HCT116 (cell line): ENCODE measurements around the gene SOX2. TPM values are rescaled to one million over a fixed set of nuclear protein-coding genes. Genes with fewer than 3 reads are reported as not detected.

ENCODE experiments used
- ATAC-seq: fragments of 200-7000 bp; cut with Tn5 transposase; 2 replicates; pipeline ENCODE4 v1.9.1; 2020; ENCODE audit warnings: mild to moderate bottlenecking, moderate library complexity
- BruUV-seq: library from RNA; stranded (reverse); fragments of 400-500 nt; replicated peaks from 2 replicates; lab custom pipeline; 2021; lab: Mats Ljungman, UMichigan
- CTCF ChIA-PET: fragments of 300-600 bp; sonication (Branson Sonifier 250); formaldehyde crosslinking; loops from one replicate; lab custom pipeline; 2021; ENCODE audit warnings: antibody characterized with exemption; lab: Charles Lee
- POLR2A ChIA-PET: fragments of 300-600, 350-600 bp; sonication (Branson Sonifier 250); formaldehyde crosslinking; loops from one replicate; lab custom pipeline; 2021; ENCODE audit warnings: antibody characterized with exemption; lab: Charles Lee
- RAD21 ChIA-PET, 2 experiments: fragments of 300-600 bp; sonication (Branson Sonifier 250); formaldehyde crosslinking; loops; one replicate each; lab custom pipeline; 2023; ENCODE audit warnings: low total read pairs in 2 of 2; ENCODE audit not compliant: uncharacterized antibody in 2 of 2, unreplicated experiment in 2 of 2, low non-redundant PET in 1 of 2; lab: Charles Lee
- DNase-seq: peaks from one replicate; pipeline ENCODE4 v3.0.0-alpha.2; 2010; ENCODE audit warnings: low read depth, low spot score
- H2AFZ ChIP-seq: fragments of 200-600 bp; shearing (Covaris generic), sonication (generic); 2 replicates; pipeline ENCODE4 v1.6.1; 2017; ENCODE audit warnings: low read depth, mixed run types, mixed read lengths, antibody characterized with exemption, low read length; ENCODE audit not compliant: poor library complexity, severe bottlenecking
- H3K27ac ChIP-seq: 2 replicates; pipeline ENCODE4 v1.5.1; 2012; ENCODE audit warnings: low read depth, low read length
- H3K27me3 ChIP-seq: fragments of 200-600 bp; sonication (generic); 2 replicates; pipeline ENCODE4 v1.6.1; 2016; ENCODE audit warnings: mixed run types, low read length, mixed read lengths; ENCODE audit not compliant: insufficient read depth
- H3K36me3 ChIP-seq, 2 experiments: fragments of 200-500 bp in 1 of 2; fragments of 200-600 bp in 1 of 2; sonication (Bioruptor generic) in 1 of 2; sonication (generic) in 1 of 2; 2 replicates each; pipeline versions ENCODE4 v1.5.1 to v1.6.1; 2014 to 2016; ENCODE audit warnings: low read length in 2 of 2, inconsistent platforms in 1 of 2, mixed read lengths in 1 of 2, mixed run types in 1 of 2; ENCODE audit not compliant: insufficient read depth in 2 of 2, control insufficient read depth in 1 of 2
- H3K4me1 ChIP-seq, 2 experiments: fragments of 200-600 bp in 1 of 2; sonication (generic) in 1 of 2; 2 replicates each; pipeline versions ENCODE4 v1.5.1 to v1.6.1; 2012 to 2017; ENCODE audit warnings: low read length in 2 of 2, inconsistent platforms in 1 of 2, mild to moderate bottlenecking in 1 of 2, mixed read lengths in 1 of 2, mixed run types in 1 of 2, moderate library complexity in 1 of 2; ENCODE audit not compliant: insufficient read depth in 2 of 2, control insufficient read depth in 1 of 2
- H3K4me2 ChIP-seq: fragments of 200-600 bp; sonication (generic); 2 replicates; pipeline ENCODE4 v1.6.1; 2017; ENCODE audit warnings: mixed run types, low read length, mixed read lengths
- H3K4me3 ChIP-seq, 2 experiments: fragments of 200-600 bp in 1 of 2; sonication (generic) in 1 of 2; replicated peaks in 1 of 2; 2 replicates each; pipeline ENCODE4 v1.5.1; 2011 to 2016; ENCODE audit warnings: low read length in 2 of 2, control low read depth in 1 of 2, low read depth in 1 of 2, mild to moderate bottlenecking in 1 of 2, mixed read lengths in 1 of 2, mixed run types in 1 of 2
- H3K79me2 ChIP-seq: fragments of 200-600 bp; sonication (generic); 2 replicates; pipeline ENCODE4 v1.6.1; 2017; ENCODE audit warnings: mild to moderate bottlenecking, mixed run types, low read length, moderate library complexity, mixed read lengths; ENCODE audit not compliant: insufficient read depth
- H3K9ac ChIP-seq: fragments of 200-600 bp; sonication (generic); 2 replicates; pipeline ENCODE4 v1.6.1; 2016; ENCODE audit warnings: low read length, mixed read lengths
- H3K9me2 ChIP-seq: fragments of 200-600 bp; sonication (generic), shearing (Covaris generic); 2 replicates; pipeline ENCODE4 v1.6.1; 2017; ENCODE audit warnings: mixed run types, mild to moderate bottlenecking, moderate library complexity; ENCODE audit not compliant: insufficient read depth
- H3K9me3 ChIP-seq, 2 experiments: fragments of 200-500 bp in 1 of 2; fragments of 200-600 bp in 1 of 2; sonication (Bioruptor generic) in 1 of 2; sonication (generic) in 1 of 2; 2 replicates each; pipeline ENCODE4 v1.6.1; 2014 to 2017; ENCODE audit warnings: low read length in 2 of 2, mixed read lengths in 2 of 2, inconsistent platforms in 1 of 2, low read depth in 1 of 2, mild to moderate bottlenecking in 1 of 2, mixed run types in 1 of 2, moderate library complexity in 1 of 2; ENCODE audit not compliant: control insufficient read depth in 1 of 2, insufficient read depth in 1 of 2
- H4K20me1 ChIP-seq: fragments of 200-600 bp; sonication (generic), shearing (Covaris generic); 2 replicates; pipeline ENCODE4 v1.6.1; 2017; ENCODE audit warnings: mixed run types, mild to moderate bottlenecking, moderate library complexity; ENCODE audit not compliant: insufficient read depth
- CEBPB ChIP-seq: IDR thresholded peaks from 2 replicates; pipeline ENCODE4 v1.6.1; 2012; ENCODE audit warnings: low read depth
- EGR1 ChIP-seq: IDR thresholded peaks from 2 replicates; pipeline ENCODE4 v1.6.1; 2012; ENCODE audit warnings: low read depth
- EZH2phosphoT487 ChIP-seq: fragments of 200-600 bp; IDR thresholded peaks from 2 replicates; pipeline ENCODE4 v1.6.1; 2018; ENCODE audit warnings: antibody characterized with exemption, borderline replicate concordance
- FOSL1 ChIP-seq: IDR thresholded peaks from 2 replicates; pipeline ENCODE4 v1.6.1; 2012; ENCODE audit warnings: low read depth
- JUND ChIP-seq: IDR thresholded peaks from 2 replicates; pipeline ENCODE4 v1.6.1; 2012
- POLR2A ChIP-seq: IDR thresholded peaks from 2 replicates; pipeline ENCODE4 v1.7.0; 2011; ENCODE audit warnings: borderline replicate concordance; ENCODE audit not compliant: insufficient read depth, insufficient read length; ENCODE audit errors: extremely low read depth
- RAD21 ChIP-seq: IDR thresholded peaks from 2 replicates; pipeline ENCODE4 v1.6.1; 2012; ENCODE audit warnings: low read depth, mild to moderate bottlenecking
- YY1 ChIP-seq: IDR thresholded peaks from 2 replicates; pipeline ENCODE4 v1.6.1; 2011; ENCODE audit warnings: low read length, low read depth, moderate library complexity, mild to moderate bottlenecking; ENCODE audit not compliant: insufficient replicate concordance; ENCODE audit errors: extremely low read depth
- ZNF274 ChIP-seq: fragments of 200-500 bp; sonication (Bioruptor generic); IDR thresholded peaks from 2 replicates; pipeline ENCODE4 v1.6.1; 2014; ENCODE audit warnings: mild to moderate bottlenecking, low read depth, low read length, inconsistent platforms
- intact Hi-C: fragments of 100-400 bp; cut with micrococcal nuclease; formaldehyde crosslinking; loops from 2 replicates; pipeline ENCODE4 v1.10.0; 2022
- total RNA-seq: library from RNA; stranded (reverse); gene quantifications from one replicate; pipeline ENCODE4 v1.2.1, GENCODE V29; 2021; ENCODE audit not compliant: unreplicated experiment
- TF ChIP-seq, protein P1 (sequence below), 3 experiments: fragments of 200-600 bp in 1 of 3; sonication (generic) in 1 of 3; IDR thresholded peaks in 2 of 3; conservative IDR thresholded peaks in 1 of 3; 2 replicates each; pipeline ENCODE4 v1.5.1; 2012 to 2017; ENCODE audit warnings: low read depth in 2 of 3, low read length in 2 of 3, antibody characterized with exemption in 1 of 3, borderline replicate concordance in 1 of 3, control low read depth in 1 of 3, mild to moderate bottlenecking in 1 of 3, mixed read lengths in 1 of 3, mixed run types in 1 of 3, moderate library complexity in 1 of 3; ENCODE audit not compliant: insufficient read depth in 1 of 3
- TF ChIP-seq, protein P2 (sequence below): IDR thresholded peaks from 2 replicates; pipeline ENCODE4 v1.6.1; 2012
- TF ChIP-seq, protein P3 (sequence below): IDR thresholded peaks from 2 replicates; pipeline ENCODE4 v1.6.1; 2012

Gene SOX2
- total RNA-seq, 1 experiment from 2014 or later, result 0.15 TPM

DNA sequence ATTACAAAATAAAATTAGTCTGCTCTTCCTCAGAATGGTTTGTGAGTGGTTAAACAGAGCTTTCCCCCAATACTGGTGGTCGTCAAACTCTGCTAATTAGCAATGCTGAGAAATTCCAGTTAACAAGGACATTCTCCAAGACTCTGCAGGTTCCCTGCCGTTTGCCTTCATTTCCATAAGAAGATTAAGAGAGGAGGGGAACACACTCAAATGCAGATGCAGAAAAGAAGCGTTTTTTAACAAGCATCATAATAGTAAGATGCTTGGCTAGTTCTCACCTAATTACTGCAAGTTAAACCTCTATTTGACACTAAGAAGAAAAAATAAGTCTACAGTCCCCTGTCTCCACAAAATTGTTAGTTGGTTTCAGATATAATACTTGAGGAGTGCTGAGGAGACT, 3.7 kb upstream of the SOX2 start:
- Histone ChIP-seq H3K27me3 (no peaks in the 10 kb centered on the region), H3K9me3 (no peaks in the 10 kb centered on the region), H2AFZ (no peak overlapping the region), H3K9me2 (no peaks in the 10 kb centered on the region), H3K4me2 (no peak overlapping the region), H4K20me1 (no peaks in the 10 kb centered on the region), H3K4me1 (peaks cover 11 to 16% of the 10 kb centered on the region in 2 experiments; a peak in 2 of 4 replicates), H3K27ac (no peak overlapping the region), H3K4me3 (no peak overlapping the region), H3K36me3 (no peaks in the 10 kb centered on the region), H3K79me2 (no peaks in the 10 kb centered on the region), H3K9ac (no peak overlapping the region)
- ChIA-PET CTCF (no interaction called here), POLR2A (no interaction called here), RAD21 (no interaction called here)
- DNase-seq (no peak), ATAC-seq (no peak)
- TF ChIP-seq, protein P1, sequence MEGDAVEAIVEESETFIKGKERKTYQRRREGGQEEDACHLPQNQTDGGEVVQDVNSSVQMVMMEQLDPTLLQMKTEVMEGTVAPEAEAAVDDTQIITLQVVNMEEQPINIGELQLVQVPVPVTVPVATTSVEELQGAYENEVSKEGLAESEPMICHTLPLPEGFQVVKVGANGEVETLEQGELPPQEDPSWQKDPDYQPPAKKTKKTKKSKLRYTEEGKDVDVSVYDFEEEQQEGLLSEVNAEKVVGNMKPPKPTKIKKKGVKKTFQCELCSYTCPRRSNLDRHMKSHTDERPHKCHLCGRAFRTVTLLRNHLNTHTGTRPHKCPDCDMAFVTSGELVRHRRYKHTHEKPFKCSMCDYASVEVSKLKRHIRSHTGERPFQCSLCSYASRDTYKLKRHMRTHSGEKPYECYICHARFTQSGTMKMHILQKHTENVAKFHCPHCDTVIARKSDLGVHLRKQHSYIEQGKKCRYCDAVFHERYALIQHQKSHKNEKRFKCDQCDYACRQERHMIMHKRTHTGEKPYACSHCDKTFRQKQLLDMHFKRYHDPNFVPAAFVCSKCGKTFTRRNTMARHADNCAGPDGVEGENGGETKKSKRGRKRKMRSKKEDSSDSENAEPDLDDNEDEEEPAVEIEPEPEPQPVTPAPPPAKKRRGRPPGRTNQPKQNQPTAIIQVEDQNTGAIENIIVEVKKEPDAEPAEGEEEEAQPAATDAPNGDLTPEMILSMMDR (IDR thresholded peaks at IDR 0.05 in 2 of 3, conservative IDR thresholded peaks at IDR 0.05 in 1 of 3; ENCODE audit: borderline replicate concordance in 1 of 3, insufficient read depth in 1 of 3, low read depth in 2 of 3, low read length in 2 of 3), result no peak
- TF ChIP-seq YY1 (no peak), RAD21 (no peak), FOSL1 (no peak), ZNF274 (no peak)
- BruUV-seq, result no TSS peak
- intact Hi-C loops, result loop anchor here (5.0 to 10.0 kb wide), 3 partner anchors 229 to 784 kb away; no protein-coding TSS in a partner anchor

DNA sequence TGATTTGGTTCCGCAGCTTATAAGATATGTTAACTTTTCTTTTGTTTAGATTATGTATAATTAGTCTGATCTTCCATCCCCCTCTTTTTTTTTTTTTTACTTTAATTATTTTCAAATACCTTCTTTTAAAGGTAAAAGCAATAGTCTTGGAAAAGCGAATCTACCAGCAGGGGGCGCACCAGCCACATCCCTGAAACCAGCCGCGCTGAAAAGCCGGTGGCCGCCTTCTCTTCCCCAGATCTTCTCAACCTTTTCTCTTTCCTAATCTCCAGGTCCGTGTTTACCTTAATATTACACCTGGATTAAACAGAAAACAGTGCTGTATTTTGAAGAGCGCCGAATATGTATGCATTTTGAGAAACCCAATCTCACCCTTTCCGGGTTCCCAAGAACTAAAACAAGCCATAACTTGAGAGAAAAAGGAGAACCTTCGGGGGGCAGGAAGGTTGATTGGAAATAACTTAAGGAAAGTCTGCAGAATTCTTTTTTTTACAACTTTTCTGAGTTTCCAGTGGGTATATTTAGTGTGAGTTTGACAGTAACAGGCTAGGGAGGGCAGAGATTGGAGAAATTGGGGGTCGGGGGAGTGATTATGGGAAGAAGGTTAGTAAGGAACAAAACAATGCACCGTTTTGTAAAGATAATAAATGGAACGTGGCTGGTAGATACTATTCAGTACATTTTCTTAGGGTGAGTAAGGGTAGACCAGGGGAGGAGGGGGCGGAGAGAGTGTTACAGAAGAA, 2.0 kb upstream of the SOX2 start:
- ChIA-PET CTCF (no interaction called here), RAD21 (no interaction called here), POLR2A (no interaction called here)
- Histone ChIP-seq H3K9me3 (no peaks in the 10 kb centered on the region), H3K4me2 (peak overlapping the region; percentile 68), H3K79me2 (no peaks in the 10 kb centered on the region), H3K9ac (no peak overlapping the region), H2AFZ (peak overlapping the region; percentile 99), H3K27me3 (no peaks in the 10 kb centered on the region), H3K9me2 (no peaks in the 10 kb centered on the region), H3K4me3 (peak overlapping the region; percentile 21 to 26), H3K4me1 (peaks cover 11 to 16% of the 10 kb centered on the region in 2 experiments; a peak in 2 of 4 replicates), H3K36me3 (no peaks in the 10 kb centered on the region), H4K20me1 (no peaks in the 10 kb centered on the region), H3K27ac (no peak overlapping the region)
- DNase-seq (peak; percentile 29), ATAC-seq (peak; percentile 60)
- no TSS peak for BruUV-seq
- intact Hi-C loops, result loop anchor here (1.0 to 10.0 kb wide), 6 partner anchors 228 to 974 kb away; no protein-coding TSS in a partner anchor
- TF ChIP-seq RAD21, result peak; percentile 89
- TF ChIP-seq JUND, result no peak
- TF ChIP-seq, protein P2, sequence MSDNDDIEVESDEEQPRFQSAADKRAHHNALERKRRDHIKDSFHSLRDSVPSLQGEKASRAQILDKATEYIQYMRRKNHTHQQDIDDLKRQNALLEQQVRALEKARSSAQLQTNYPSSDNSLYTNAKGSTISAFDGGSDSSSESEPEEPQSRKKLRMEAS, result no peak
- TF ChIP-seq POLR2A, result no peak
- TF ChIP-seq EGR1, result no peak
- TF ChIP-seq ZNF274, result no peak
- no peak for TF ChIP-seq EZH2phosphoT487
- TF ChIP-seq CEBPB, result no peak
- TF ChIP-seq, protein P3, sequence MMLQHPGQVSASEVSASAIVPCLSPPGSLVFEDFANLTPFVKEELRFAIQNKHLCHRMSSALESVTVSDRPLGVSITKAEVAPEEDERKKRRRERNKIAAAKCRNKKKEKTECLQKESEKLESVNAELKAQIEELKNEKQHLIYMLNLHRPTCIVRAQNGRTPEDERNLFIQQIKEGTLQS, result no peak
- TF ChIP-seq, protein P1 (IDR thresholded peaks at IDR 0.05 in 2 of 3, conservative IDR thresholded peaks at IDR 0.05 in 1 of 3; ENCODE audit: borderline replicate concordance in 1 of 3, insufficient read depth in 1 of 3, low read depth in 2 of 3, low read length in 2 of 3), result peak; percentile 49 to 78 (median 75)
